ENCODE measurements around the gene NDUFA8. TPM values are rescaled to one million over a fixed set of nuclear protein-coding genes. Genes with fewer than 3 reads are reported as not detected.

The NDUFA8 gene
- total RNA-seq, 1 experiment from 2014 or later: 55.5 TPM

GRCh38 chr9:122121931-122122330 lies 37.6 kb downstream of the NDUFA8 start:
- ChIA-PET CTCF (interaction anchor here (1.4 to 4.3 kb wide), 2 partner anchors 22 to 23 kb away, joined by 11 to 33 read pairs; no protein-coding TSS in a partner anchor), POLR2A (no interaction called here)
- intact Hi-C loops (cut with micrococcal nuclease; ENCODE audit: unreplicated experiment) (loop anchor here (2.0 to 10.0 kb wide), 2 partner anchors 23 to 693 kb away; no protein-coding TSS in a partner anchor), in situ Hi-C loops (cut with HindIII; ENCODE audit: low pct_unique_long_range_greater_than_20kb, low sequenced_read_pairs) (no loop called here)
- Histone ChIP-seq H3K4me3 (ENCODE audit: low read depth in 2 of 2, low read length in 2 of 2) (no peak overlapping the region), H3K27me3 (ENCODE audit: control insufficient read depth, insufficient read depth, low read length) (no peaks in the 10 kb centered on the region), H3K9me3 (ENCODE audit: control insufficient read depth, insufficient read depth, low read depth, low read length) (no peaks in the 10 kb centered on the region), H3K36me3 (ENCODE audit: control insufficient read depth, insufficient read depth, low read length) (no peaks in the 10 kb centered on the region), H3K4me1 (ENCODE audit: control insufficient read depth, insufficient read depth, low read length) (no peaks in the 10 kb centered on the region; the same call in 1 of the 2 replicates), H3K27ac (ENCODE audit: low read length) (no peak overlapping the region)
- BruUV-seq (replicated peaks): no TSS peak
- ATAC-seq (no peak), DNase-seq (ENCODE audit: low read depth, low spot score) (no peak)
- TF ChIP-seq CTCF (IDR thresholded peaks at IDR 0.05) (no peak), REST (IDR thresholded peaks at IDR 0.05; ENCODE audit: insufficient read depth in 1 of 2, low read depth in 2 of 2, low read length in 1 of 2) (no peak), POLR2AphosphoS5 (IDR thresholded peaks at IDR 0.05; ENCODE audit: low read depth, low read length) (no peak)

- in situ Hi-C loops (cut with HindIII; ENCODE audit: low pct_unique_long_range_greater_than_20kb, low sequenced_read_pairs) (no loop called here), intact Hi-C loops (cut with micrococcal nuclease; ENCODE audit: unreplicated experiment) (loop anchor here (10.0 kb wide), 1 partner anchor 693 kb away; no protein-coding TSS in a partner anchor)
- DNase-seq (ENCODE audit: low read depth, low spot score) (no peak), ATAC-seq (no peak)
- CTCF ChIA-PET: interaction anchor here (0.5 to 1.4 kb wide), 2 partner anchors 22 to 338 kb away, joined by 4 to 11 read pairs; no protein-coding TSS in a partner anchor
- H3K36me3 ChIP-seq (ENCODE audit: control insufficient read depth, insufficient read depth, low read length): no peaks in the 10 kb centered on the region
- H3K9me3 ChIP-seq (ENCODE audit: control insufficient read depth, insufficient read depth, low read depth, low read length): no peaks in the 10 kb centered on the region
- no peak overlapping the region for H3K4me3 ChIP-seq (ENCODE audit: low read depth in 2 of 2, low read length in 2 of 2)
- H3K4me1 ChIP-seq (ENCODE audit: control insufficient read depth, insufficient read depth, low read length): no peaks in the 10 kb centered on the region; the same call in 1 of the 2 replicates
- BruUV-seq (replicated peaks): no TSS peak
- H3K27me3 ChIP-seq (ENCODE audit: control insufficient read depth, insufficient read depth, low read length): no peaks in the 10 kb centered on the region
- no peak overlapping the region for H3K27ac ChIP-seq (ENCODE audit: low read length)
- POLR2A ChIA-PET: no interaction called here
- TF ChIP-seq REST (IDR thresholded peaks at IDR 0.05; ENCODE audit: insufficient read depth in 1 of 2, low read depth in 2 of 2, low read length in 1 of 2): no peak
- TF ChIP-seq TCF7L2 (IDR thresholded peaks at IDR 0.05; ENCODE audit: low read depth, low read length): no peak
- no peak for TF ChIP-seq CTCF (IDR thresholded peaks at IDR 0.05)
- no peak for TF ChIP-seq SIN3A (IDR thresholded peaks at IDR 0.05; ENCODE audit: borderline replicate concordance, insufficient read depth, low read depth, low read length)
- no peak for TF ChIP-seq POLR2AphosphoS5 (IDR thresholded peaks at IDR 0.05; ENCODE audit: low read depth, low read length)
These were observed 38.2 kb downstream of the NDUFA8 start for GRCh38 chr9:122121391-122121790.

Data from Panc1 (cell line).